IMR-90 (cell line): ENCODE measurements around the gene ALG1. TPM values are rescaled to one million over a fixed set of nuclear protein-coding genes. Genes with fewer than 3 reads are reported as not detected.
"Not testable (repeated sequence)": the region's sequence is repeated elsewhere in the genome, so short reads cannot be mapped to it uniquely, and the experiment has no call there.

ENCODE experiments used
- ATAC-seq: fragments of 200-7000 bp; cut with Tn5 transposase; 2 replicates; pipeline ENCODE4 v1.9.1; 2020; ENCODE audit warnings: low read depth, mild to moderate bottlenecking, moderate library complexity
- BruUV-seq: library from RNA; stranded (reverse); fragments of 400-500 nt; replicated peaks from 2 replicates; lab custom pipeline; 2021; lab: Mats Ljungman, UMichigan
- CTCF ChIA-PET: fragments of 300-600 bp; formaldehyde crosslinking; extraction: SDS; loops from one replicate; lab custom pipeline; 2021; ENCODE audit warnings: antibody characterized with exemption; lab: Yijun Ruan, JAX
- POLR2A ChIA-PET: fragments of 300-600 bp; sonication (Branson Sonifier 250); formaldehyde crosslinking; loops from one replicate; lab custom pipeline; 2022; ENCODE audit warnings: antibody characterized with exemption; ENCODE audit not compliant: unreplicated experiment; lab: Charles Lee
- DNase-seq: peaks from one replicate; pipeline ENCODE4 v3.0.0; 2013
- H2AFZ ChIP-seq: replicated peaks from 2 replicates; pipeline ENCODE3; 2013; ENCODE audit warnings: low read length, mild to moderate bottlenecking; ENCODE audit not compliant: poor library complexity
- H2AK5ac ChIP-seq: 2 replicates; pipeline ENCODE4 v1.6.1; 2013; ENCODE audit warnings: low read depth, low read length, inconsistent platforms
- H2AK9ac ChIP-seq: replicated peaks from 2 replicates; pipeline ENCODE3; 2013; ENCODE audit warnings: mild to moderate bottlenecking, low read depth, low read length, moderate library complexity; ENCODE audit not compliant: poor library complexity
- H2BK120ac ChIP-seq: 2 replicates; pipeline ENCODE4 v1.6.1; 2013; ENCODE audit warnings: low read depth, low read length, inconsistent platforms
- H2BK15ac ChIP-seq: 3 replicates; pipeline ENCODE4 v1.6.1; 2013; ENCODE audit warnings: low read depth, low read length, inconsistent platforms
- H2BK20ac ChIP-seq: 2 replicates; pipeline ENCODE4 v1.6.1; 2013; ENCODE audit warnings: low read depth, mild to moderate bottlenecking, inconsistent platforms, low read length, moderate library complexity
- H2BK5ac ChIP-seq: 2 replicates; pipeline ENCODE4 v1.6.1; 2013; ENCODE audit warnings: mild to moderate bottlenecking, low read depth, low read length, inconsistent platforms; ENCODE audit not compliant: poor library complexity, severe bottlenecking
- H3K14ac ChIP-seq: replicated peaks from 2 replicates; pipeline ENCODE4 v1.6.1; 2013; ENCODE audit warnings: low read depth, low read length, inconsistent platforms
- H3K18ac ChIP-seq: 2 replicates; pipeline ENCODE4 v1.6.1; 2013; ENCODE audit warnings: low read depth, low read length, control low read depth
- H3K23ac ChIP-seq: 2 replicates; pipeline ENCODE4 v1.6.1; 2013; ENCODE audit warnings: low read depth, low read length, inconsistent platforms
- H3K27ac ChIP-seq: 2 replicates; pipeline ENCODE4 v1.5.1; 2013; ENCODE audit warnings: mild to moderate bottlenecking, control low read depth, low read length; ENCODE audit not compliant: insufficient read depth
- H3K27me3 ChIP-seq: 2 replicates; pipeline ENCODE4 v1.6.1; 2013; ENCODE audit warnings: low read length; ENCODE audit not compliant: control insufficient read depth, insufficient read depth
- H3K36me3 ChIP-seq: 2 replicates; pipeline ENCODE4 v1.6.1; 2013; ENCODE audit warnings: low read length, mixed read lengths; ENCODE audit not compliant: control insufficient read depth, insufficient read depth
- H3K4ac ChIP-seq: 2 replicates; pipeline ENCODE4 v1.6.1; 2013; ENCODE audit warnings: low read depth, low read length, inconsistent platforms
- H3K4me1 ChIP-seq: 2 replicates; pipeline ENCODE4 v1.6.1; 2013; ENCODE audit warnings: low read length, mixed read lengths; ENCODE audit not compliant: control insufficient read depth, insufficient read depth
- H3K4me2 ChIP-seq: 2 replicates; pipeline ENCODE4 v1.6.1; 2013; ENCODE audit warnings: low read depth, mild to moderate bottlenecking, control low read depth, low read length, moderate library complexity
- H3K4me3 ChIP-seq: 2 replicates; pipeline ENCODE4 v1.5.1; 2013; ENCODE audit warnings: low read depth, mild to moderate bottlenecking, control low read depth, low read length, moderate library complexity; ENCODE audit not compliant: insufficient read depth
- H3K56ac ChIP-seq: 2 replicates; pipeline ENCODE4 v1.6.1; 2013; ENCODE audit warnings: low read length, inconsistent platforms; ENCODE audit not compliant: insufficient read depth; ENCODE audit errors: extremely low read depth
- H3K79me1 ChIP-seq, 2 experiments: 2 replicates each; pipeline ENCODE4 v1.6.1; 2013; ENCODE audit warnings: low read length in 2 of 2, inconsistent platforms in 1 of 2, low read depth in 1 of 2
- H3K9ac ChIP-seq: 2 replicates; pipeline ENCODE4 v1.6.1; 2013; ENCODE audit warnings: low read depth, low read length, control low read depth
- H3K9me1 ChIP-seq: 2 replicates; pipeline ENCODE4 v1.6.1; 2013; ENCODE audit warnings: low read length, inconsistent platforms; ENCODE audit not compliant: insufficient read depth
- H3K9me3 ChIP-seq: 2 replicates; pipeline ENCODE4 v1.6.1; 2013; ENCODE audit warnings: low read length; ENCODE audit not compliant: control insufficient read depth, insufficient read depth
- H4K20me1 ChIP-seq: 2 replicates; pipeline ENCODE4 v1.6.1; 2013; ENCODE audit warnings: low read length, inconsistent platforms; ENCODE audit not compliant: insufficient read depth
- H4K5ac ChIP-seq: 2 replicates; pipeline ENCODE4 v1.6.1; 2013; ENCODE audit warnings: mild to moderate bottlenecking, low read depth, low read length, control low read depth
- H4K8ac ChIP-seq, 2 experiments: 2 replicates each; pipeline ENCODE4 v1.6.1; 2013; ENCODE audit warnings: low read depth in 2 of 2, low read length in 2 of 2, control low read depth in 1 of 2, inconsistent platforms in 1 of 2
- H4K91ac ChIP-seq: 2 replicates; pipeline ENCODE4 v1.6.1; 2013; ENCODE audit warnings: low read depth, low read length, inconsistent platforms; ENCODE audit not compliant: insufficient read depth
- MXI1 ChIP-seq: IDR thresholded peaks from 2 replicates; pipeline ENCODE4 v1.6.1; 2012; ENCODE audit warnings: low read depth, mild to moderate bottlenecking, low read length, moderate library complexity, borderline replicate concordance
- WGBS, 2 experiments: methylation state at CpG; one replicate each; pipeline versions ENCODE4 v1.1.5 to v1.1.7; 2013; ENCODE audit warnings: missing lambda C conversion rate in 2 of 2; ENCODE audit not compliant: insufficient read length in 1 of 2; ENCODE audit errors: extremely low coverage in 2 of 2; 5-methylcytosine and 5-hydroxymethylcytosine counted together
- dilution Hi-C: fragments of 300-500 bp; cut with HindIII; formaldehyde crosslinking; loops from one replicate; pipeline ENCODE4 v1.14.3; 2018; ENCODE audit warnings: low sequenced_read_pairs; ENCODE audit not compliant: unreplicated experiment
- in situ Hi-C: fragments of 300-500 bp; cut with MboI; formaldehyde crosslinking; loops from 3 replicates; pipeline ENCODE4 v1.14.3; 2019; ENCODE audit warnings: low sequenced_read_pairs, inconsistent platforms, mixed read lengths
- intact Hi-C: fragments of 100-400 bp; cut with micrococcal nuclease; formaldehyde crosslinking; loops from 2 replicates; pipeline ENCODE4 v1.10.0; 2022
- polyA plus RNA-seq, 3 experiments: library from polyadenylated mRNA; depleted of rRNA; stranded (reverse); fragments of >200 nt; gene quantifications; 2 replicates each; pipeline ENCODE4 v1.2.3, GENCODE V29; 2012; ENCODE audit warnings: low replicate concordance in 1 of 3
- total RNA-seq: library from RNA; depleted of rRNA; stranded (reverse); fragments of >200 nt; gene quantifications from 2 replicates; pipeline ENCODE4 v1.2.3, GENCODE V29; 2012

Gene ALG1
- total and polyA plus RNA-seq, 2 of the 4 experiments (the other 2 are of a cell fraction): 30.9 to 41.0 TPM

GRCh38 chr16:5097061-5097469 lies 25.4 kb downstream of the ALG1 start:
- H3K4me2 ChIP-seq: peak overlapping the region; percentile 92
- H2BK15ac ChIP-seq, BruUV-seq, in situ Hi-C loops, H3K27me3 ChIP-seq, dilution Hi-C loops, H3K18ac ChIP-seq, H3K4me1 ChIP-seq, H3K79me1 ChIP-seq, H3K56ac ChIP-seq, H3K36me3 ChIP-seq, DNase-seq, H4K20me1 ChIP-seq, H3K9me1 ChIP-seq, H2AK9ac ChIP-seq, ATAC-seq, H3K9me3 ChIP-seq, H2BK20ac ChIP-seq, POLR2A ChIA-PET, H2BK120ac ChIP-seq, CTCF ChIA-PET: not testable (repeated sequence)
- H3K23ac ChIP-seq: peak overlapping the region; percentile 59; the same call in 1 of the 2 replicates
- H4K5ac ChIP-seq: 0 out of 2 replicates have a peak overlapping the region, but pooled peaks have one; percentile 12
- peak overlapping the region in 1 of 2 experiments; percentile 80; a peak in 1 of 4 replicates for H4K8ac ChIP-seq
- 0% methylated on average over 9 of the region's 23 CpGs; no CpG with 5 or more reads in 1 of the 2 experiments for WGBS, 2 experiments
- H3K4ac ChIP-seq: peak overlapping the region; percentile 75
- H2AK5ac ChIP-seq: peak overlapping the region; percentile 78; the same call in 1 of the 2 replicates
- H4K91ac ChIP-seq: peak overlapping the region; percentile 47; the same call in 1 of the 2 replicates
- H2BK5ac ChIP-seq: peak overlapping the region; percentile 45
- H2AFZ ChIP-seq: peak overlapping the region; percentile 78
- peak overlapping the region; percentile 76; the same call in 1 of the 2 replicates for H3K14ac ChIP-seq
- peak overlapping the region; percentile 96 for H3K9ac ChIP-seq
- 0 out of 2 replicates have a peak, but pooled peaks have one; percentile 48 for TF ChIP-seq MXI1
- H3K27ac ChIP-seq: peak overlapping the region; percentile 86
- H3K4me3 ChIP-seq: peak overlapping the region; percentile 78
- intact Hi-C loops: loop anchor here (10.0 kb wide), 2 partner anchors 142 to 1548 kb away; partner anchors contain the start of gene SEC14L5
